Astrocyte of the spinal cord (primary cell): ENCODE measurements around the gene SOHLH1.

ENCODE experiments used
- DNase-seq: peaks from one replicate; pipeline ENCODE4 v3.0.0; 2011; ENCODE audit warnings: low read depth, low spot score
- H3K4me3 ChIP-seq: 2 replicates; pipeline ENCODE4 v1.5.1; 2011; ENCODE audit warnings: low read depth, mild to moderate bottlenecking, low read length, moderate library complexity
- in situ Hi-C: cut with HindIII; loops from 2 replicates; pipeline ENCODE4 v1.10.0; 2017; ENCODE audit warnings: low sequenced_read_pairs
- TF ChIP-seq, protein P1 (sequence below): IDR thresholded peaks from 2 replicates; pipeline ENCODE4 v1.5.1; 2012; ENCODE audit warnings: low read depth, mild to moderate bottlenecking, low read length, inconsistent platforms

Gene SOHLH1

DNA sequence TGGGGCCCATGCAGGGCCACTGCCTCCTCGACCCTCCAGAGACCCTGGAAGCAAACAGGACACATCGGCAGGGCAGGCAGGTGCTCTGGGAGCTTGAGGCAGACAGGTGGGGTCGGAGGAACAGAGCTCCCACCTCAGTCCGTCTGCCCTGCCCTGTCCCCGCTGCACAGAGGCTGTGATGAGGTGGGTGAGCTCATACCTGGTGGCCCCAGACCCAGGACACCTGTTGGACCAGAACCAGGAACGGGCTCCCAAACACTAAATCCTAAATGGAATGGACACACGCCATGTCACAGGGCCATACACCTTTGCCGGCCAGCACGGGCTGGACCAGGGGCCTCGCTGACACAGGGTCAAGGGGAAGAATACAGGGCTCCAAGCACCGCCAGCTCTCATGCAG is 5.5 kb downstream of the SOHLH1 start:
- no peak for DNase-seq
- H3K4me3 ChIP-seq: no peak overlapping the region

DNA sequence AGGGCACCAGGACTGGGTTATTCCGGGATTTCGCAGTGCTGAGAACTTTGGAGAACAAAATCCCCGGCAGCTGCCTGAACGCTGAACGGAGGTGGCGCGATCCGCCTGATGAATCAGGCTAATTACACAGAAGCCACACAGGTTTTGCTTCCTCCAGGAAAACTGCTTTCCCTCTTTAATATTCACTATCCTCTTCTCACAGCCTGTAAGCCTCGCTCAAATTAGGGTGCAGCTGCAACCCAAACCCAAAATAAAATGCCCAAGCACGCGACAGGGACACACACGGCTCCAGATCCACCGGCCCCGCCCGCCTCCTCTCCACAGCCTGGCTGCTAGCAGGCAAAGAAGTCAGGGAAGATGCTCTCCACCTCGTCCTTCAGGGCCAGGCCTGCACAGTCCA is 6.0 kb downstream of the SOHLH1 start:
- in situ Hi-C loops: no loop called here
- TF ChIP-seq, protein P1, sequence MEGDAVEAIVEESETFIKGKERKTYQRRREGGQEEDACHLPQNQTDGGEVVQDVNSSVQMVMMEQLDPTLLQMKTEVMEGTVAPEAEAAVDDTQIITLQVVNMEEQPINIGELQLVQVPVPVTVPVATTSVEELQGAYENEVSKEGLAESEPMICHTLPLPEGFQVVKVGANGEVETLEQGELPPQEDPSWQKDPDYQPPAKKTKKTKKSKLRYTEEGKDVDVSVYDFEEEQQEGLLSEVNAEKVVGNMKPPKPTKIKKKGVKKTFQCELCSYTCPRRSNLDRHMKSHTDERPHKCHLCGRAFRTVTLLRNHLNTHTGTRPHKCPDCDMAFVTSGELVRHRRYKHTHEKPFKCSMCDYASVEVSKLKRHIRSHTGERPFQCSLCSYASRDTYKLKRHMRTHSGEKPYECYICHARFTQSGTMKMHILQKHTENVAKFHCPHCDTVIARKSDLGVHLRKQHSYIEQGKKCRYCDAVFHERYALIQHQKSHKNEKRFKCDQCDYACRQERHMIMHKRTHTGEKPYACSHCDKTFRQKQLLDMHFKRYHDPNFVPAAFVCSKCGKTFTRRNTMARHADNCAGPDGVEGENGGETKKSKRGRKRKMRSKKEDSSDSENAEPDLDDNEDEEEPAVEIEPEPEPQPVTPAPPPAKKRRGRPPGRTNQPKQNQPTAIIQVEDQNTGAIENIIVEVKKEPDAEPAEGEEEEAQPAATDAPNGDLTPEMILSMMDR: no peak
- no peak for DNase-seq

More for the DNA sequence above, 5.5 kb downstream of the SOHLH1 start:
- TF ChIP-seq, protein P1: no peak
- in situ Hi-C loops: no loop called here

DNA sequence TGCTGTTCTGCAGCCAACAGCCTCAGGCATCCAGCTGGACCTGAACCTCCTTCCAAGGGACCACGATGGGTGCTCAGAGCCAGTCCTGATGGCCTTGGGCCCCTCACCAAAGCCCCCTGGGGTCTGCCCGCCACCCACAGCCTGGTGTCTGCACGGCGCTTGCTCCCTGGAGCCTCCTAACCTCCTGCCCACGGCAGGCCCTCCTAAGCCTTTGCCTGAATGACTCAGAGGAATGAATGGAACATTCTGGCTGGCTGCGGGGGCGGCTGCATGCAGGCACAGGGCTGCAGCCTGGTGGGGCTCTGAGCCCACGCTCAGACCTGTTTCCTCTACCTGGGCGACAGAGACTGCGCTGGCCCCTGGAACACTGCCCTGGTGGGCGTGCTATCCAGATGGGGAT is 6.9 kb downstream of the SOHLH1 start:
- DNase-seq: no peak
- TF ChIP-seq, protein P1: no peak
- H3K4me3 ChIP-seq: no peak overlapping the region
- in situ Hi-C loops: no loop called here

More for the DNA sequence above, 6.0 kb downstream of the SOHLH1 start:
- no peak overlapping the region for H3K4me3 ChIP-seq

DNA sequence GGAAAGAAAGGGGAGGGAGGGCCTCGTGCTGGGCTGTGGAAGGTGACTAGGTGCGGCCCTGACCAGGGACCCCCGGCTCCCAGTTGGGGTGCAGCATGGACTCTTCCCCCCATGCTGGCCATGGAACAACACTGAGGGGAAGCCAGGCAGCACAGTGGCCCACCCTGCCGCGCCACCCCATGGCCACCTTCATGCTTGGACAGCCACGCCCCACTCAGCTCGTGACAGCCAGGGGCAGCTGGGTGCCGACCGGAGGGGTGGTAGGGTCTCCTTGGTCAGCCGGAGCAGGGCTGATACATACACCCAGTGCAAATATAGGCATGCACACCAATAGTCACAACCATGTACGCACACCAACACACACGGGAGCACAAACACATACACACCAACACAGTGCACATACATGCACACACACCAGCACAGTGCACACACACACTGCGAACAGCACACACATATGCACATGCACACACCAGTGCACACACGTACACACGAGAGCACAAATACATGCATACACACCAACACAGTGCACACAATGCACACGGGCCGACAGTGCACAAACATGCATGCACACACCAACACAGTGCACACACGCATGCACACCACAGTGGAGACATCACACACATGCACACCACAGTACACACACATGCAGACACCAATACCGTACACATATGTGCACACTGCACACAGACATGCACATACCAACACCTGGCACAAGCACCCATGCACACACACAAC is 8.3 kb downstream of the SOHLH1 start:
- TF ChIP-seq, protein P1: no peak

DNA sequence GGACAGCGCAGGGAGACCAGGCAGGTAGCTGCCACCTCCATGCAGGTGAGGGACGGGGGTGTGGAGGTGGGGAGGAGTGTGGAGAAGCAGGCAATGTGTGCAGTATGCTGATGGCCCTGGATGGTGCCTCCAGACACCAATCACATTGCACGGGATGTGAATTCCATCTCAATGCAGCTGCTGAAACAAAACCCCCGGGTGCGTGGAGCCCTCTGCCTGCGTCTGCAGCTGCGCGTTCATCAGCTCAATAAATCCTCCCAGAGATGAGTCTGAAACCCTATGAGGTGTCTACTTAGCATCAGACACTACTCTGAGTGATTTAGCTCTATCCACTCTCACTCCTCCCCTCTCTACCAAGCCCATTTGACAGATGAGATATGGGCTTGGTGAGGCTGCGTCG is 10.3 kb downstream of the SOHLH1 start:
- in situ Hi-C loops: no loop called here
- TF ChIP-seq, protein P1: no peak
- no peak for DNase-seq
- no peak overlapping the region for H3K4me3 ChIP-seq

More for the DNA sequence above, 8.3 kb downstream of the SOHLH1 start:
- in situ Hi-C loops: no loop called here
- H3K4me3 ChIP-seq: no peak overlapping the region
- no peak for DNase-seq

DNA sequence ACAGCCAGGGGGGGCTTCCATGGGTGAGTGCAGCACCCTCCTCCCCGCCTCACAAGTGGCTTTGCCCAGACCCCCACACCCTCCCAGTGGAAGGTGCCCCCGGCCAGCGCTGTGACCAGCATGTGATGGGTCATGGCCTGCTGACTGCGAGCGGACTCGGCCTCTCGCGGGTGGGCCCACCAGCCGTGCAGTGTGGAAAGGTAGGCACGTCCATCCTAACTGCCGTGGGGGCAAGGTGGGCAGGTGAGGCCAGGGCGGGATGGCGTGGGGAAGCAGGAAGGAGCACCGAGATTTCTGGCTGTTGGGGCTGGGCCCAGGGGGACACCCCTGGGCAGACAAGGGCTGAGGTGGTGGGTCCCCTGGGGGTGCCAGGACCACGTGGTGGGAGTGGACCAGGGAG is 12.1 kb downstream of the SOHLH1 start:
- TF ChIP-seq, protein P1: no peak
- no peak overlapping the region for H3K4me3 ChIP-seq
- DNase-seq: no peak
- in situ Hi-C loops: no loop called here
